K562 (cell line): Measurements from ENCODE around the gene PTH1R. TPM values are rescaled to one million over a fixed set of nuclear protein-coding genes. Genes with fewer than 3 reads are reported as not detected.

Experiments
- ATAC-seq: fragments of 200-7000 bp; cut with Tn5 transposase; 3 replicates; pipeline ENCODE4 v1.9.1; 2020; ENCODE audit warnings: moderate library complexity
- BruUV-seq: library from RNA; stranded (reverse); fragments of 400-500 nt; replicated peaks from 2 replicates; lab custom pipeline; 2021; lab: Mats Ljungman, UMichigan
- CTCF ChIA-PET: fragments of 300-600 bp; formaldehyde crosslinking; extraction: SDS; loops from one replicate; lab custom pipeline; 2021; ENCODE audit warnings: low intra/inter-chr PET ratio; lab: Yijun Ruan, JAX
- POLR2A ChIA-PET: fragments of 300-600, 350-650 bp; sonication (Branson Sonifier 250); formaldehyde crosslinking; extraction: SDS; loops from one replicate; lab custom pipeline; 2021; ENCODE audit warnings: antibody characterized with exemption, inconsistent platforms; lab: Yijun Ruan, JAX
- DNase-seq, 4 experiments: peaks; one replicate each; pipeline versions ENCODE4 v3.0.0 to v3.0.0-alpha.2; 2011 to 2018; ENCODE audit warnings: low spot score in 3 of 4, mixed read lengths in 3 of 4; ENCODE audit errors: extremely low read depth in 1 of 4
- FAIRE-seq: peaks from 2 replicates; lab custom pipeline; 2011; peaks lifted over from hg19 to GRCh38; lab: Jason Lieb, UNC
- H2AFZ ChIP-seq: 2 replicates; pipeline ENCODE4 v1.6.0; 2011; ENCODE audit warnings: low read depth, low read length, control low read depth, inconsistent platforms
- H3K27ac ChIP-seq: fragments of 200-600 bp; 3 replicates; pipeline ENCODE4 v1.8.0; 2011; ENCODE audit warnings: low read depth, mild to moderate bottlenecking, control low read depth, inconsistent platforms, low read length, moderate library complexity, mixed read lengths; ENCODE audit errors: extremely low read depth
- H3K27me3 ChIP-seq, 2 experiments: fragments of 300-600 bp in 1 of 2; 2 replicates in 1 of 2; 3 replicates in 1 of 2; pipeline versions ENCODE4 v1.6.0 to v1.8.0; 2011; ENCODE audit warnings: inconsistent platforms in 2 of 2, low read length in 2 of 2, mild to moderate bottlenecking in 1 of 2, mixed read lengths in 1 of 2, moderate library complexity in 1 of 2; ENCODE audit not compliant: control insufficient read depth in 2 of 2, insufficient read depth in 2 of 2
- H3K36me3 ChIP-seq: fragments of 300-600 bp; 3 replicates; pipeline ENCODE4 v1.8.0; 2011; ENCODE audit warnings: mild to moderate bottlenecking, low read length, inconsistent platforms; ENCODE audit not compliant: control insufficient read depth, insufficient read depth
- H3K4me1 ChIP-seq, 2 experiments: fragments of 200-600 bp in 1 of 2; replicated peaks in 1 of 2; 2 replicates in 1 of 2; 3 replicates in 1 of 2; pipeline versions ENCODE4 v1.5.1 to v1.8.0; 2011; ENCODE audit warnings: inconsistent platforms in 2 of 2, low read length in 2 of 2, mild to moderate bottlenecking in 1 of 2, mixed read lengths in 1 of 2, moderate library complexity in 1 of 2; ENCODE audit not compliant: control insufficient read depth in 2 of 2, insufficient read depth in 2 of 2
- H3K4me2 ChIP-seq: 2 replicates; pipeline ENCODE4 v1.6.1; 2011; ENCODE audit warnings: low read length, control low read depth, inconsistent platforms, mixed read lengths; ENCODE audit not compliant: insufficient read depth
- H3K4me3 ChIP-seq: fragments of 200-600 bp; sonication (generic), shearing (Covaris generic); 2 replicates; pipeline ENCODE4 v1.5.1; 2016; ENCODE audit warnings: control low read depth, inconsistent platforms
- H3K79me2 ChIP-seq: fragments of 200-600 bp; 3 replicates; pipeline ENCODE4 v1.8.0; 2011; ENCODE audit warnings: low read length, inconsistent platforms; ENCODE audit not compliant: control insufficient read depth, insufficient read depth
- H3K9ac ChIP-seq, 2 experiments: 2 replicates each; pipeline versions ENCODE4 v1.6.0 to v1.6.1; 2011; ENCODE audit warnings: low read depth in 2 of 2, low read length in 2 of 2, control low read depth in 1 of 2, inconsistent platforms in 1 of 2, mild to moderate bottlenecking in 1 of 2, mixed read lengths in 1 of 2; ENCODE audit not compliant: insufficient read depth in 1 of 2
- H3K9me1 ChIP-seq: one replicate; pipeline ENCODE4 v1.6.0; 2011; ENCODE audit warnings: inconsistent platforms, mild to moderate bottlenecking, low read length, moderate library complexity; ENCODE audit not compliant: control insufficient read depth, insufficient read depth
- H3K9me3 ChIP-seq: replicated peaks from 2 replicates; pipeline ENCODE4 v1.5.1; 2011; ENCODE audit warnings: low read depth, low read length, inconsistent platforms; ENCODE audit not compliant: control insufficient read depth, insufficient read depth
- H4K20me1 ChIP-seq: replicated peaks from 2 replicates; pipeline ENCODE4 v1.6.1; 2011; ENCODE audit warnings: low read length, inconsistent platforms, mixed read lengths; ENCODE audit not compliant: control insufficient read depth, insufficient read depth
- CBFA2T2 ChIP-seq: fragments of 450-650 bp; conservative IDR thresholded peaks from 2 replicates; pipeline ENCODE4 v1.6.1; 2017; ENCODE audit warnings: mild to moderate bottlenecking
- CBFA2T3 ChIP-seq: fragments of 450-650 bp; IDR thresholded peaks from 2 replicates; pipeline ENCODE4 v1.6.1; 2017
- DACH1 ChIP-seq: fragments of 450-650 bp; IDR thresholded peaks from 2 replicates; pipeline ENCODE4 v1.6.1; 2018; ENCODE audit not compliant: partially characterized antibody
- FOSL1 ChIP-seq: fragments of 200-800 bp; sonication (Bioruptor generic); conservative IDR thresholded peaks from 2 replicates; pipeline ENCODE4 v1.6.1; 2016; ENCODE audit warnings: missing genetic modification characterization, missing compliant biosample characterization
- MTA3 ChIP-seq: fragments of 450-650 bp; formaldehyde crosslinking; IDR thresholded peaks from 2 replicates; pipeline ENCODE4 v1.6.1; 2017; ENCODE audit warnings: mild to moderate bottlenecking, borderline replicate concordance
- SOX6 ChIP-seq: fragments of 450-650 bp; IDR thresholded peaks from 2 replicates; pipeline ENCODE4 v1.6.1; 2014; ENCODE audit warnings: mild to moderate bottlenecking
- SRSF1 ChIP-seq: fragments of 200-400 bp; formaldehyde crosslinking; IDR thresholded peaks from 2 replicates; pipeline ENCODE4 v1.6.1; 2017; ENCODE audit warnings: mild to moderate bottlenecking, low read depth, low read length, moderate library complexity
- XRCC4 ChIP-seq: IDR thresholded peaks from one replicate; pipeline ENCODE4 v1.6.1; 2011; ENCODE audit not compliant: insufficient read depth, insufficient read length; ENCODE audit errors: extremely low read depth
- ZNF121 ChIP-seq: sonication (generic); formaldehyde crosslinking; conservative IDR thresholded peaks from 2 replicates; pipeline ENCODE4 v1.8.0; 2022; ENCODE audit warnings: missing genetic modification reagents
- WGBS: fragments of 100-300 bp; shearing (Covaris generic); methylation state at CpG from one replicate; pipeline ENCODE4 v1.1.6; 2016; ENCODE audit warnings: low coverage, mixed read lengths; ENCODE audit not compliant: insufficient coverage; ENCODE audit errors: missing lambda C conversion rate; 5-methylcytosine and 5-hydroxymethylcytosine counted together
- in situ Hi-C: fragments of 300-500 bp; cut with MboI; formaldehyde crosslinking; loops from 4 replicates; pipeline ENCODE4 v1.15.0; 2018; ENCODE audit warnings: inconsistent platforms, mixed read lengths
- intact Hi-C: fragments of 100-400 bp; cut with micrococcal nuclease; formaldehyde crosslinking; loops from 2 replicates; pipeline ENCODE4 v1.14.2; 2022
- polyA plus RNA-seq, 8 experiments: library from polyadenylated mRNA; depleted of rRNA in 4 of 8; stranded (reverse) in 5 of 8; unstranded in 3 of 8; fragments of >200 nt; fragmentation: Nextera tagmentation in 2 of 8; fragmentation: Illumina TruSeq in 1 of 8; extraction: Ambion mirVana in 2 of 8; extraction: Trizol in 1 of 8; gene quantifications; 2 replicates each; pipeline versions ENCODE4 v1.2.1 to v1.2.3, GENCODE V29; 2011 to 2014; ENCODE audit warnings: inconsistent platforms in 1 of 8, missing spikeins in 1 of 8
- total RNA-seq, 7 experiments: library from RNA; depleted of rRNA in 6 of 7; stranded (reverse); fragments of >200 nt in 6 of 7; fragmentation: Illumina TruSeq in 2 of 7; extraction: Trizol in 2 of 7; gene quantifications; 2 replicates each; pipeline versions ENCODE4 v1.2.1 to v1.2.3, GENCODE V29; 2011 to 2021; ENCODE audit warnings: low replicate concordance in 1 of 7

Gene PTH1R
- total and polyA plus RNA-seq, 9 of the 15 experiments (the other 6 are each of a cell fraction or from before 2014, with no cell fraction given): not detected

- TF ChIP-seq CBFA2T3 (peak; percentile 61), CBFA2T2 (peak; percentile 37; the same call in 1 of the 2 replicates), SOX6 (peak; percentile 70), ZNF121 (CRISPR knock-in tag) (no peak), SRSF1 (no peak), DACH1 (no peak), MTA3 (no peak), FOSL1 (tag) (peak; percentile 62), XRCC4 (no peak)
- TF ChIP-seq, all 486 proteins: peak for 4
- Histone ChIP-seq H3K4me2 (no peak overlapping the region), H2AFZ (no peak overlapping the region), H3K9me1 (peaks cover 37% of the 10 kb centered on the region), H4K20me1 (peaks cover 84% of the 10 kb centered on the region), H3K9me3 (no peaks in the 10 kb centered on the region), H3K27me3 (no peaks in the 10 kb centered on the region), H3K36me3 (peaks cover 88% of the 10 kb centered on the region), H3K79me2 (peaks cover 95% of the 10 kb centered on the region), H3K4me3 (no peak overlapping the region), H3K9ac (0 out of 4 replicates have a peak overlapping the region, but pooled peaks of 1 of the 2 experiments have one; percentile 7), H3K27ac (no peak overlapping the region), H3K4me1 (peaks cover 27 to 50% of the 10 kb centered on the region in 2 experiments)
- ATAC-seq (no peak), FAIRE-seq (no peak), DNase-seq (no peak)
- no TSS peak for BruUV-seq
- ChIA-PET POLR2A (interaction anchor here (0.7 to 1.7 kb wide), 4 partner anchors 8 to 45 kb away, joined by 4 to 10 read pairs (median 5); no protein-coding TSS in a partner anchor), CTCF (no interaction called here)
- WGBS: 80% methylated on average over 12 of the region's 12 CpGs
- intact Hi-C loops: no loop called here
- in situ Hi-C loops: no loop called here
Measured at GRCh38 chr3:46943237-46944187, 66.0 kb downstream of the PTH1R start.
